ENCODE measurements around the gene OSM.

- no peak for TF ChIP-seq CTCF (IDR thresholded peaks at IDR 0.05; ENCODE audit: low read depth, low read length)
- no peak for TF ChIP-seq EZH2phosphoT487 (IDR thresholded peaks at IDR 0.05; ENCODE audit: low read depth)
Measured at GRCh38 chr22:30289141-30289979, 22.7 kb upstream of the OSM start, which contains the start of gene CASTOR1.

Data from OCI-LY3 (cell line).